Measurements from ENCODE around the gene BEND3. TPM values are rescaled to one million over a fixed set of nuclear protein-coding genes. Genes with fewer than 3 reads are reported as not detected.
A peak's percentile ranks its signal among the peaks of the same experiment; 100 is the strongest.

The BEND3 gene
- total and polyA plus RNA-seq, 2 of the 8 experiments (the other 6 are each of a cell fraction or from before 2014, with no cell fraction given): 25.2 to 38.8 TPM

GRCh38 chr6:107114213-107114925 lies 946 bp downstream of the BEND3 start (continued):
- TF ChIP-seq RAD21 (IDR thresholded peaks at IDR 0.05 in 1 of 2, conservative IDR thresholded peaks at IDR 0.05 in 1 of 2; ENCODE audit: low read depth in 2 of 2, low read length in 2 of 2): peak; percentile 36 to 64; a peak in 3 of 4 replicates
- no peak for TF ChIP-seq CREB1 (IDR thresholded peaks at IDR 0.05)
- no peak for TF ChIP-seq CBX8 (IDR thresholded peaks at IDR 0.05; ENCODE audit: borderline replicate concordance, low read depth, low read length)
- TF ChIP-seq CTCF (IDR thresholded peaks at IDR 0.05; ENCODE audit: control extremely low read depth in 1 of 3, insufficient read depth in 1 of 3, low read depth in 1 of 3, low read length in 3 of 3): peak; percentile 65 to 73 (median 69)
- no peak for TF ChIP-seq EGR1 (IDR thresholded peaks at IDR 0.05; ENCODE audit: borderline replicate concordance, low read depth, low read length)
- TF ChIP-seq CTBP2 (IDR thresholded peaks at IDR 0.05; ENCODE audit: borderline replicate concordance, insufficient read depth, insufficient read length, low read length): peak; percentile 89
- TF ChIP-seq BCL11A (IDR thresholded peaks at IDR 0.05; ENCODE audit: low read depth in 2 of 2, low read length in 2 of 2): no peak
- TF ChIP-seq KDM4A (IDR thresholded peaks at IDR 0.05; ENCODE audit: low read depth, low read length, severe bottlenecking): no peak
- TF ChIP-seq ZNF274 (IDR thresholded peaks at IDR 0.05; ENCODE audit: borderline replicate concordance, extremely low read depth, low read length): no peak
- no peak; the same call in 1 of the 2 replicates for TF ChIP-seq POLR2AphosphoS5 (IDR thresholded peaks at IDR 0.05; ENCODE audit: low read depth, low read length)
- TF ChIP-seq BACH1 (IDR thresholded peaks at IDR 0.05; ENCODE audit: low read length): peak; percentile 96
- TF ChIP-seq SUZ12 (IDR thresholded peaks at IDR 0.05; ENCODE audit: low read length): peak; percentile 46; the same call in 1 of the 2 replicates
- TF ChIP-seq SP2 (IDR thresholded peaks at IDR 0.05; ENCODE audit: low read length): no peak
- TF ChIP-seq ATF3 (IDR thresholded peaks at IDR 0.05; ENCODE audit: insufficient read depth, low read depth, low read length): no peak
- TF ChIP-seq POLR2A (IDR thresholded peaks at IDR 0.05; ENCODE audit: control extremely low read depth in 1 of 2, low read depth in 2 of 2, low read length in 2 of 2): no peak; a peak in 1 of 3 replicates
- no peak for TF ChIP-seq SAP30 (IDR thresholded peaks at IDR 0.05; ENCODE audit: insufficient read depth, insufficient replicate concordance, low read length)
- no peak; the same call in 1 of the 2 replicates for TF ChIP-seq YY1 (IDR thresholded peaks at IDR 0.05; ENCODE audit: low read depth, low read length)
- peak; percentile 33; the same call in 1 of the 2 replicates for TF ChIP-seq TBP (IDR thresholded peaks at IDR 0.05; ENCODE audit: low read depth, low read length)
- no peak for TF ChIP-seq MAFK (IDR thresholded peaks at IDR 0.05; ENCODE audit: low read depth, low read length)
- TF ChIP-seq BRCA1 (IDR thresholded peaks at IDR 0.05; ENCODE audit: low read depth, low read length): no peak
- no peak for TF ChIP-seq SIX5 (IDR thresholded peaks at IDR 0.05; ENCODE audit: low read depth, low read length)
- TF ChIP-seq SP1 (IDR thresholded peaks at IDR 0.05; ENCODE audit: low read depth, low read length): no peak
